HG03558 (cell line): Measurements from ENCODE around the gene STAP2.

Source experiments
- ATAC-seq: cut with Tn5 transposase; IDR thresholded peaks from one replicate; pipeline ENCODE4 v1.9.1; 2021; ENCODE audit warnings: moderate number of reproducible peaks; ENCODE audit not compliant: unreplicated experiment; ENCODE audit errors: extremely low read depth

STAP2 gene

GRCh38 chr19:4371247-4372164 is 32.9 kb upstream of the STAP2 start:
- ATAC-seq: no peak

GRCh38 chr19:4370418-4371041 is 31.9 kb upstream of the STAP2 start:
- no peak for ATAC-seq

- no peak for ATAC-seq
Observed at GRCh38 chr19:4369888-4370260, 31.2 kb upstream of the STAP2 start.

GRCh38 chr19:4369109-4369887 is 30.7 kb upstream of the STAP2 start:
- no peak for ATAC-seq

- no peak for ATAC-seq
Observed at GRCh38 chr19:4368128-4368820, 29.6 kb upstream of the STAP2 start.

- no peak for ATAC-seq
Observed at GRCh38 chr19:4367781-4368127, 29.1 kb upstream of the STAP2 start.

GRCh38 chr19:4367336-4367723 is 28.7 kb upstream of the STAP2 start:
- no peak for ATAC-seq

GRCh38 chr19:4366666-4367335 is 28.2 kb upstream of the STAP2 start:
- no peak for ATAC-seq

- ATAC-seq: no peak
Observed at GRCh38 chr19:4365791-4366665, 27.4 kb upstream of the STAP2 start.

GRCh38 chr19:4365341-4365740 is 26.7 kb upstream of the STAP2 start:
- no peak for ATAC-seq

GRCh38 chr19:4363571-4364304 is 25.1 kb upstream of the STAP2 start:
- ATAC-seq: no peak

- ATAC-seq: no peak
Observed at GRCh38 chr19:4362831-4363545, 24.4 kb upstream of the STAP2 start.

- no peak for ATAC-seq
Observed at GRCh38 chr19:4362101-4362828, 23.6 kb upstream of the STAP2 start.

GRCh38 chr19:4361152-4362046 is 22.8 kb upstream of the STAP2 start:
- ATAC-seq: no peak

GRCh38 chr19:4360641-4361151 is 22.1 kb upstream of the STAP2 start:
- ATAC-seq: no peak

GRCh38 chr19:4360081-4360569 is 21.5 kb upstream of the STAP2 start:
- no peak for ATAC-seq
